Neural cell (in vitro differentiated cells): ENCODE measurements around the gene ALOX5AP. TPM values are rescaled to one million over a fixed set of nuclear protein-coding genes. Genes with fewer than 3 reads are reported as not detected.

Source experiments
- H2AFZ ChIP-seq: fragments of 200-600, 300-800 bp; sonication (generic), shearing (Covaris generic); 2 replicates; pipeline ENCODE4 v1.6.0; 2014; ENCODE audit warnings: low read depth, mild to moderate bottlenecking, antibody characterized with exemption, low read length, moderate library complexity
- H3F3A ChIP-seq: fragments of 200-600 bp; shearing (Covaris generic); 2 replicates; pipeline ENCODE4 v1.6.1; 2016; ENCODE audit warnings: mild to moderate bottlenecking, moderate library complexity, mixed read lengths, antibody characterized with exemption, low read length; ENCODE audit not compliant: insufficient read depth, poor library complexity, severe bottlenecking
- H3K27ac ChIP-seq: fragments of 200-600, 300-800 bp; sonication (generic), shearing (Covaris generic); 2 replicates; pipeline ENCODE4 v1.5.1; 2014; ENCODE audit warnings: mild to moderate bottlenecking, low read length, moderate library complexity
- H3K27me3 ChIP-seq: fragments of 300-800, 200-600 bp; sonication (generic), shearing (Covaris generic); 2 replicates; pipeline ENCODE4 v1.6.0; 2014; ENCODE audit warnings: mild to moderate bottlenecking, low read depth, low read length, moderate library complexity; ENCODE audit not compliant: insufficient read depth
- H3K36me3 ChIP-seq: fragments of 300-800, 200-600 bp; sonication (generic), shearing (Covaris generic); 2 replicates; pipeline ENCODE4 v1.5.1; 2014; ENCODE audit warnings: mild to moderate bottlenecking, antibody characterized with exemption, low read length, moderate library complexity; ENCODE audit not compliant: insufficient read depth
- H3K4me2 ChIP-seq: fragments of 300-800, 200-600 bp; sonication (generic), shearing (Covaris generic); 2 replicates; pipeline ENCODE4 v1.6.0; 2014; ENCODE audit warnings: mild to moderate bottlenecking, low read length
- H3K4me3 ChIP-seq: fragments of 300-800, 200-600 bp; sonication (generic), shearing (Covaris generic); 2 replicates; pipeline ENCODE4 v1.5.1; 2014; ENCODE audit warnings: mild to moderate bottlenecking, low read length, moderate library complexity
- H3K79me2 ChIP-seq: fragments of 200-600 bp; shearing (Covaris generic); replicated peaks from 2 replicates; pipeline ENCODE4 v1.6.0; 2014; ENCODE audit warnings: mild to moderate bottlenecking, low read length, moderate library complexity; ENCODE audit not compliant: insufficient read depth
- H3K9ac ChIP-seq: fragments of 300-800, 200-600 bp; sonication (generic), shearing (Covaris generic); 2 replicates; pipeline ENCODE4 v1.6.1; 2016; ENCODE audit warnings: mild to moderate bottlenecking, low read length, mixed read lengths
- H3K9me2 ChIP-seq: fragments of 200-600 bp; shearing (Covaris generic); 2 replicates; pipeline ENCODE4 v1.6.1; 2016; ENCODE audit warnings: mild to moderate bottlenecking, low read length, mixed read lengths; ENCODE audit not compliant: insufficient read depth
- H3K9me3 ChIP-seq: fragments of 200-600, 300-800 bp; sonication (generic), shearing (Covaris generic); 2 replicates; pipeline ENCODE4 v1.6.1; 2016; ENCODE audit warnings: mild to moderate bottlenecking, mixed run types, low read length, moderate library complexity, mixed read lengths
- H4K20me1 ChIP-seq: fragments of 200-600 bp; shearing (Covaris generic); 2 replicates; pipeline ENCODE4 v1.6.1; 2016; ENCODE audit warnings: mild to moderate bottlenecking, mixed run types; ENCODE audit not compliant: insufficient read depth
- EP300 ChIP-seq: fragments of 450-650 bp; conservative IDR thresholded peaks from 2 replicates; pipeline ENCODE4 v1.6.1; 2014; ENCODE audit warnings: antibody characterized with exemption, mild to moderate bottlenecking, moderate library complexity; ENCODE audit not compliant: poor library complexity, severe bottlenecking
- EZH2 ChIP-seq: fragments of 200-600, 300-800 bp; shearing (Covaris generic), sonication (generic); IDR thresholded peaks from 2 replicates; pipeline ENCODE4 v1.6.1; 2014; ENCODE audit warnings: antibody characterized with exemption, low read length, borderline replicate concordance, mild to moderate bottlenecking; ENCODE audit not compliant: insufficient read depth, poor library complexity, severe bottlenecking
- MXI1 ChIP-seq: fragments of 450-650 bp; conservative IDR thresholded peaks from 2 replicates; pipeline ENCODE4 v1.6.1; 2014; ENCODE audit warnings: antibody characterized with exemption, mild to moderate bottlenecking; ENCODE audit not compliant: poor library complexity, severe bottlenecking
- POLR2AphosphoS5 ChIP-seq: IDR thresholded peaks from 2 replicates; pipeline ENCODE4 v1.6.1; 2012
- RAD21 ChIP-seq: fragments of 450-650 bp; conservative IDR thresholded peaks from 2 replicates; pipeline ENCODE4 v1.6.1; 2014; ENCODE audit warnings: antibody characterized with exemption, mild to moderate bottlenecking, moderate library complexity
- SMC3 ChIP-seq: fragments of 450-650 bp; conservative IDR thresholded peaks from 2 replicates; pipeline ENCODE4 v1.6.1; 2014; ENCODE audit warnings: antibody characterized with exemption, mild to moderate bottlenecking, moderate library complexity; ENCODE audit not compliant: poor library complexity
- TAF1 ChIP-seq: IDR thresholded peaks from 2 replicates; pipeline ENCODE4 v1.6.1; 2012; ENCODE audit warnings: low read depth
- polyA plus RNA-seq: library from polyadenylated mRNA; depleted of rRNA; stranded (reverse); fragments of >200 nt; gene quantifications from 2 replicates; pipeline ENCODE4 v1.2.3, GENCODE V29; 2014
- TF ChIP-seq, protein P1 (sequence below): IDR thresholded peaks from 2 replicates; pipeline ENCODE4 v1.6.1; 2012; ENCODE audit warnings: borderline replicate concordance
- TF ChIP-seq, protein P2 (sequence below): fragments of 450-650 bp; IDR thresholded peaks from 2 replicates; pipeline ENCODE4 v1.5.1; 2014; ENCODE audit warnings: antibody characterized with exemption, mild to moderate bottlenecking, moderate library complexity; ENCODE audit not compliant: poor library complexity, severe bottlenecking

The ALOX5AP gene
- polyA plus RNA-seq, 1 donor from 2014 or later: not detected

DNA sequence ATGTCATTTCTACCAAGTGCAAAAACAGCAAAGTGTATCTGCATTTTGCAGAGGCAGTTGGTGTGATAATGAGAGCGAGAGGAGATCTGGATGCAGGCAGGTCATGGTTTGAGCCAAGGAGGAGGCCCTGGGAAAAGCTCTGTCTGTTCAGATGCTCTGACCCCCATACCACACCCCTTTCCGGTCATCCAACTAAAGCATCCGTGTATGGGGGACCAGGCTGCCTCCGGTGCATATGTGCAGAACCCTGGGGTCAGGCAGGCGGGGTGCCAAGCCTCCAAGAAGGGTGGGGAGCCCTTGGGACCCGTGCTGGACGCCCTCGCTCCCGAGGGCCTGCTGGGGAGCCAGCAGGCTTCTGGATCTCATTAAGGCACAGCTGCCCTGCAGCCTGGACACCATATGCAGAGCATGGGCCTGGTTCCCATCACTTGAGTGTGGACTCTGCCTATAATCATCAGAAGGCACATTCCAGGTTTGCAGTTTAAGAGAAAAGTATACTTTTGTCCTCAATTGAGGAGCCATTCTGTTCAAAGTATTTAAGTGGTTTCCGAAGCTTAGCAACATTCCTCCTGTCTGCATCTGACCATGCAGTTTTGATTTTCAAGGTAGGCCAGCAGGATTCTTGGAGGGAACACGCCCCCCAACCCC lies 56.1 kb downstream of the ALOX5AP start:
- Histone ChIP-seq H3K36me3 (no peaks in the 10 kb centered on the region), H3K79me2 (no peaks in the 10 kb centered on the region), H3F3A (no peaks in the 10 kb centered on the region), H3K9me2 (no peaks in the 10 kb centered on the region), H3K27me3 (no peaks in the 10 kb centered on the region), H3K4me2 (no peak overlapping the region), H3K9me3 (no peaks in the 10 kb centered on the region), H3K4me3 (no peak overlapping the region), H4K20me1 (no peaks in the 10 kb centered on the region), H3K9ac (no peak overlapping the region), H2AFZ (no peak overlapping the region), H3K27ac (no peak overlapping the region)
- TF ChIP-seq EZH2 (no peak), TAF1 (no peak), EP300 (no peak), POLR2AphosphoS5 (no peak), MXI1 (no peak), SMC3 (no peak), RAD21 (no peak)
- TF ChIP-seq, protein P1, sequence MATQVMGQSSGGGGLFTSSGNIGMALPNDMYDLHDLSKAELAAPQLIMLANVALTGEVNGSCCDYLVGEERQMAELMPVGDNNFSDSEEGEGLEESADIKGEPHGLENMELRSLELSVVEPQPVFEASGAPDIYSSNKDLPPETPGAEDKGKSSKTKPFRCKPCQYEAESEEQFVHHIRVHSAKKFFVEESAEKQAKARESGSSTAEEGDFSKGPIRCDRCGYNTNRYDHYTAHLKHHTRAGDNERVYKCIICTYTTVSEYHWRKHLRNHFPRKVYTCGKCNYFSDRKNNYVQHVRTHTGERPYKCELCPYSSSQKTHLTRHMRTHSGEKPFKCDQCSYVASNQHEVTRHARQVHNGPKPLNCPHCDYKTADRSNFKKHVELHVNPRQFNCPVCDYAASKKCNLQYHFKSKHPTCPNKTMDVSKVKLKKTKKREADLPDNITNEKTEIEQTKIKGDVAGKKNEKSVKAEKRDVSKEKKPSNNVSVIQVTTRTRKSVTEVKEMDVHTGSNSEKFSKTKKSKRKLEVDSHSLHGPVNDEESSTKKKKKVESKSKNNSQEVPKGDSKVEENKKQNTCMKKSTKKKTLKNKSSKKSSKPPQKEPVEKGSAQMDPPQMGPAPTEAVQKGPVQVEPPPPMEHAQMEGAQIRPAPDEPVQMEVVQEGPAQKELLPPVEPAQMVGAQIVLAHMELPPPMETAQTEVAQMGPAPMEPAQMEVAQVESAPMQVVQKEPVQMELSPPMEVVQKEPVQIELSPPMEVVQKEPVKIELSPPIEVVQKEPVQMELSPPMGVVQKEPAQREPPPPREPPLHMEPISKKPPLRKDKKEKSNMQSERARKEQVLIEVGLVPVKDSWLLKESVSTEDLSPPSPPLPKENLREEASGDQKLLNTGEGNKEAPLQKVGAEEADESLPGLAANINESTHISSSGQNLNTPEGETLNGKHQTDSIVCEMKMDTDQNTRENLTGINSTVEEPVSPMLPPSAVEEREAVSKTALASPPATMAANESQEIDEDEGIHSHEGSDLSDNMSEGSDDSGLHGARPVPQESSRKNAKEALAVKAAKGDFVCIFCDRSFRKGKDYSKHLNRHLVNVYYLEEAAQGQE: no peak
- TF ChIP-seq, protein P2, sequence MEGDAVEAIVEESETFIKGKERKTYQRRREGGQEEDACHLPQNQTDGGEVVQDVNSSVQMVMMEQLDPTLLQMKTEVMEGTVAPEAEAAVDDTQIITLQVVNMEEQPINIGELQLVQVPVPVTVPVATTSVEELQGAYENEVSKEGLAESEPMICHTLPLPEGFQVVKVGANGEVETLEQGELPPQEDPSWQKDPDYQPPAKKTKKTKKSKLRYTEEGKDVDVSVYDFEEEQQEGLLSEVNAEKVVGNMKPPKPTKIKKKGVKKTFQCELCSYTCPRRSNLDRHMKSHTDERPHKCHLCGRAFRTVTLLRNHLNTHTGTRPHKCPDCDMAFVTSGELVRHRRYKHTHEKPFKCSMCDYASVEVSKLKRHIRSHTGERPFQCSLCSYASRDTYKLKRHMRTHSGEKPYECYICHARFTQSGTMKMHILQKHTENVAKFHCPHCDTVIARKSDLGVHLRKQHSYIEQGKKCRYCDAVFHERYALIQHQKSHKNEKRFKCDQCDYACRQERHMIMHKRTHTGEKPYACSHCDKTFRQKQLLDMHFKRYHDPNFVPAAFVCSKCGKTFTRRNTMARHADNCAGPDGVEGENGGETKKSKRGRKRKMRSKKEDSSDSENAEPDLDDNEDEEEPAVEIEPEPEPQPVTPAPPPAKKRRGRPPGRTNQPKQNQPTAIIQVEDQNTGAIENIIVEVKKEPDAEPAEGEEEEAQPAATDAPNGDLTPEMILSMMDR: no peak

DNA sequence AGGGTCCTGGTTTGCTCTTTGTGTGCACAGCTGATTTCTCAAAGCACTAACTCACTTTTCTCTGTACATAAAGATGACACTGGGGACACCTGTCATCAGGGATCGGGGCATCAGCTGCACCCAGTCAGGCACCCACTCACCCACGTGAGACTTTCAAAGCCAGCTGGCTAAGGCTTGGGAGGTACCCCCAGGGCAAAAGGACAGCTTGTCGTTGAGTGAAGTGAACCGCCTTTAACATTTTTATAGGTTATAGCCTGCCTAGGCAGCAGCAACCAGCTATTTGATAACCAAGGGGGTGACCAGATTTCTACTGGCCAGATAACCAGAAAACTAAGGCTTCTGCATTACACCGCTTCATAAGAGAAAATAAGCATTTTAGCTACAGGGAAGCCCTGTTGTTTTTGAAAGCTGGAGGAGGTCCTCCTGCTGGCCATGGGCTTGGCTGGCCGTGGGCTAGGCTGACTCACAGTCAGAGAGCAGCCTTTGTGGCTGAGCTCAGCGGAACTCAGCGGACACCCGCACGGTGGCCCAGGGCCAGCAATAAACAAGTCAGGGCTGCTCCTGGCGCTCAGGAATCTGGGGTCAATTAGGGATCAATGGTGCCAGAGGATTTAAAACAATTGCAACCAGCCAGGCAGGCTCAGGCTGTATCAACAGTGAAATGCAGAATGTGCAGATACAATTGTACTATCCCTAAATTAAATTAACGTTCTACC lies 57.1 kb downstream of the ALOX5AP start:
- Histone ChIP-seq H3K27ac (no peak overlapping the region), H3F3A (no peaks in the 10 kb centered on the region), H3K9me3 (no peaks in the 10 kb centered on the region), H2AFZ (no peak overlapping the region), H3K9ac (no peak overlapping the region), H3K9me2 (no peaks in the 10 kb centered on the region), H3K36me3 (no peaks in the 10 kb centered on the region), H3K27me3 (no peaks in the 10 kb centered on the region), H3K4me2 (no peak overlapping the region), H3K4me3 (no peak overlapping the region), H4K20me1 (no peaks in the 10 kb centered on the region), H3K79me2 (no peaks in the 10 kb centered on the region)
- TF ChIP-seq EZH2 (no peak), RAD21 (no peak), EP300 (no peak), TAF1 (no peak), MXI1 (no peak), POLR2AphosphoS5 (no peak), SMC3 (no peak)
- TF ChIP-seq, protein P2: no peak
- TF ChIP-seq, protein P1: no peak
